Measurements from ENCODE around the gene TRIM62. TPM values are rescaled to one million over a fixed set of nuclear protein-coding genes. Genes with fewer than 3 reads are reported as not detected.

The TRIM62 gene
- total RNA-seq, 6 donors from 2014 or later, result 3.8 to 16.8 (median 5.5) TPM

GRCh38 chr1:33167650-33168447 lies 14.0 kb downstream of the TRIM62 start:
- Histone ChIP-seq H3K4me3 (no peak overlapping the region), H3K36me3 (peaks cover 0 to 10% (median 3%) of the 10 kb centered on the region in 4 donors), H3K27ac (no peak overlapping the region), H3K27me3 (no peaks in the 10 kb centered on the region), H3K4me1 (no peaks in the 10 kb centered on the region), H3K9me3 (no peaks in the 10 kb centered on the region)
- WGBS, 2 donors, result 88 to 90% methylated on average over 4 of the region's 4 CpGs
- no peak for TF ChIP-seq POLR2AphosphoS5 (IDR thresholded peaks at IDR 0.05)
- TF ChIP-seq EP300 (IDR thresholded peaks at IDR 0.05), result no peak
- TF ChIP-seq POLR2A (IDR thresholded peaks at IDR 0.05), result no peak
- no peak for TF ChIP-seq CTCF (IDR thresholded peaks at IDR 0.05)
- no peak for ATAC-seq (ENCODE audit: low FRiP score in 2 of 2)
- no peak for DNase-seq

- Histone ChIP-seq H3K27me3 (no peaks in the 10 kb centered on the region), H3K4me3 (no peak overlapping the region), H3K4me1 (peaks cover 0 to 8% (median 7%) of the 10 kb centered on the region in 4 donors), H3K27ac (no peak overlapping the region), H3K9me3 (no peaks in the 10 kb centered on the region), H3K36me3 (peaks cover 0 to 10% (median 3%) of the 10 kb centered on the region in 4 donors)
- DNase-seq (no peak), ATAC-seq (ENCODE audit: low FRiP score in 2 of 2) (no peak)
- 94 to 97% methylated on average over 6 of the region's 6 CpGs for WGBS, 2 donors
- TF ChIP-seq POLR2A (IDR thresholded peaks at IDR 0.05) (no peak), CTCF (IDR thresholded peaks at IDR 0.05) (no peak), EP300 (IDR thresholded peaks at IDR 0.05) (no peak), POLR2AphosphoS5 (IDR thresholded peaks at IDR 0.05) (no peak)
Observed at GRCh38 chr1:33165809-33166208, 16.0 kb downstream of the TRIM62 start.

- Histone ChIP-seq H3K36me3 (peaks cover 0 to 10% (median 3%) of the 10 kb centered on the region in 4 donors), H3K4me1 (peaks cover 0 to 8% (median 7%) of the 10 kb centered on the region in 4 donors), H3K27ac (no peak overlapping the region), H3K27me3 (no peaks in the 10 kb centered on the region), H3K4me3 (no peak overlapping the region), H3K9me3 (no peaks in the 10 kb centered on the region)
- TF ChIP-seq EP300 (IDR thresholded peaks at IDR 0.05), result no peak
- no peak for TF ChIP-seq POLR2AphosphoS5 (IDR thresholded peaks at IDR 0.05)
- no peak for TF ChIP-seq POLR2A (IDR thresholded peaks at IDR 0.05)
- TF ChIP-seq CTCF (IDR thresholded peaks at IDR 0.05), result no peak
- WGBS, 2 donors, result 75 to 91% methylated on average over 17 to 21 of the region's 21 CpGs
- ATAC-seq (ENCODE audit: low FRiP score in 2 of 2) (no peak), DNase-seq (peak in 1 of 2 donors; percentile 77)
Observed at GRCh38 chr1:33165209-33165608, 16.6 kb downstream of the TRIM62 start.

- Histone ChIP-seq H3K4me3 (no peak overlapping the region), H3K27me3 (no peaks in the 10 kb centered on the region), H3K4me1 (peaks cover 0 to 8% (median 7%) of the 10 kb centered on the region in 4 donors), H3K9me3 (no peaks in the 10 kb centered on the region), H3K27ac (no peak overlapping the region), H3K36me3 (peaks cover 0 to 16% (median 3%) of the 10 kb centered on the region in 4 donors)
- DNase-seq (no peak), ATAC-seq (ENCODE audit: low FRiP score in 2 of 2) (no peak)
- WGBS, 2 donors, result 68 to 81% methylated on average over 12 to 14 of the region's 14 CpGs
- TF ChIP-seq POLR2AphosphoS5 (IDR thresholded peaks at IDR 0.05) (no peak), CTCF (IDR thresholded peaks at IDR 0.05) (no peak), EP300 (IDR thresholded peaks at IDR 0.05) (no peak), POLR2A (IDR thresholded peaks at IDR 0.05) (no peak)
Observed at GRCh38 chr1:33163621-33164519, 18.0 kb downstream of the TRIM62 start.
